Suprapubic skin (tissue), 4 donors: Measurements from ENCODE around the gene ART3. TPM values are rescaled to one million over a fixed set of nuclear protein-coding genes. Genes with fewer than 3 reads are reported as not detected.
"Not testable (repeated sequence)": the region's sequence is repeated elsewhere in the genome, so short reads cannot be mapped to it uniquely, and the experiment has no call there.

Source experiments
- DNase-seq, 2 donors: peaks; one replicate each; pipeline ENCODE4 v3.0.0-alpha.2; 2019; ENCODE audit warnings: low spot score in 2 of 2
- H3K27ac ChIP-seq: fragments of 200-600 bp; sonication (generic); one replicate; pipeline ENCODE4 v1.5.1; 2019
- H3K27me3 ChIP-seq: fragments of 200-600 bp; sonication (generic); one replicate; pipeline ENCODE4 v1.5.1; 2019
- H3K36me3 ChIP-seq: fragments of 200-600 bp; sonication (generic); one replicate; pipeline ENCODE4 v1.5.1; 2019
- H3K4me1 ChIP-seq: fragments of 200-600 bp; sonication (generic); one replicate; pipeline ENCODE4 v1.5.1; 2019
- H3K4me3 ChIP-seq: fragments of 200-600 bp; sonication (generic); one replicate; pipeline ENCODE4 v1.5.1; 2019; ENCODE audit warnings: mild to moderate bottlenecking
- H3K9me3 ChIP-seq: fragments of 200-600 bp; sonication (generic); one replicate; pipeline ENCODE4 v1.5.1; 2019
- EP300 ChIP-seq: sonication (generic); formaldehyde crosslinking; IDR thresholded peaks from one replicate; pipeline ENCODE4 v1.6.1; 2017; ENCODE audit warnings: antibody characterized with exemption
- POLR2A ChIP-seq, 2 donors: fragments of 450-650 bp; IDR thresholded peaks; one replicate each; pipeline ENCODE4 v1.6.1; 2017; ENCODE audit warnings: antibody characterized with exemption in 2 of 2, mild to moderate bottlenecking in 2 of 2, moderate library complexity in 2 of 2
- POLR2AphosphoS5 ChIP-seq, 3 donors: sonication (generic); formaldehyde crosslinking; IDR thresholded peaks; one replicate each; pipeline ENCODE4 v1.6.1; 2017; ENCODE audit warnings: antibody characterized with exemption in 3 of 3
- WGBS: methylation state at CpG from one replicate; pipeline ENCODE4 v1.1.5; 2018; 5-methylcytosine and 5-hydroxymethylcytosine counted together
- total RNA-seq, 4 donors: library from RNA; depleted of rRNA; stranded (reverse); fragments of >200 nt; gene quantifications; one replicate each; pipeline ENCODE4 v1.1.0, GENCODE V29; 2016
- TF ChIP-seq, protein P1 (sequence below), 2 donors: fragments of 200-600 bp in 1 of 2; fragments of 450-650 bp in 1 of 2; sonication (generic) in 1 of 2; IDR thresholded peaks; one replicate each; pipeline ENCODE4 v1.5.1; 2016 to 2019; ENCODE audit warnings: antibody characterized with exemption in 2 of 2, mild to moderate bottlenecking in 1 of 2, moderate library complexity in 1 of 2

ART3 gene
- total RNA-seq, 4 donors from 2014 or later, result 0.48 to 1.5 TPM; not detected in 2

DNA sequence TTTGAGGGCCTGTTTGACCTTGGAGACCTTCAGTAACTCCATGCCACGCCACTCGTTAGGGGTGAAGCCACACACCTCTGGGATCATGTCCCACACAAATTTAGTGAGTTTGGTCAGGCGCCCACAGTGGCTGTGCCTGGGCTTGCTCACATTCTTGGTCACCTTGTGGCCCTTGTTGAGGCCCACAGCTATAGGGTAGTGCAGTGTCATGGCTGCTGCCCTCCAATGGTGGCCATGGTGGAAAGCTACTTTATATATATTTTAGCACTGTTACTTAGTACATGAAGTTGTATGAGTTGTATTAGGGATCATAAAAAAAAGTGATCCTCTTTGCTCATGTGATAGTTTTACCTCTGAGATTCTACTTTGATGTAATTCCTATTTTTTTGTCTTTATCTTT is 37.7 kb upstream of the ART3 start:
- Histone ChIP-seq H3K4me1 (peaks cover 2% of the 10 kb centered on the region), H3K36me3 (no peaks in the 10 kb centered on the region), H3K4me3 (no peak overlapping the region), H3K27me3 (no peaks in the 10 kb centered on the region), H3K27ac (no peak overlapping the region), H3K9me3 (no peaks in the 10 kb centered on the region)
- TF ChIP-seq EP300, result no peak
- TF ChIP-seq POLR2AphosphoS5 (IDR thresholded peaks at IDR 0.05), result no peak
- TF ChIP-seq POLR2A (IDR thresholded peaks at IDR 0.05), result no peak
- TF ChIP-seq, protein P1, sequence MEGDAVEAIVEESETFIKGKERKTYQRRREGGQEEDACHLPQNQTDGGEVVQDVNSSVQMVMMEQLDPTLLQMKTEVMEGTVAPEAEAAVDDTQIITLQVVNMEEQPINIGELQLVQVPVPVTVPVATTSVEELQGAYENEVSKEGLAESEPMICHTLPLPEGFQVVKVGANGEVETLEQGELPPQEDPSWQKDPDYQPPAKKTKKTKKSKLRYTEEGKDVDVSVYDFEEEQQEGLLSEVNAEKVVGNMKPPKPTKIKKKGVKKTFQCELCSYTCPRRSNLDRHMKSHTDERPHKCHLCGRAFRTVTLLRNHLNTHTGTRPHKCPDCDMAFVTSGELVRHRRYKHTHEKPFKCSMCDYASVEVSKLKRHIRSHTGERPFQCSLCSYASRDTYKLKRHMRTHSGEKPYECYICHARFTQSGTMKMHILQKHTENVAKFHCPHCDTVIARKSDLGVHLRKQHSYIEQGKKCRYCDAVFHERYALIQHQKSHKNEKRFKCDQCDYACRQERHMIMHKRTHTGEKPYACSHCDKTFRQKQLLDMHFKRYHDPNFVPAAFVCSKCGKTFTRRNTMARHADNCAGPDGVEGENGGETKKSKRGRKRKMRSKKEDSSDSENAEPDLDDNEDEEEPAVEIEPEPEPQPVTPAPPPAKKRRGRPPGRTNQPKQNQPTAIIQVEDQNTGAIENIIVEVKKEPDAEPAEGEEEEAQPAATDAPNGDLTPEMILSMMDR (IDR thresholded peaks at IDR 0.05), result no peak
- 78% methylated on average over 3 of the region's 3 CpGs for WGBS
- no peak for DNase-seq

DNA sequence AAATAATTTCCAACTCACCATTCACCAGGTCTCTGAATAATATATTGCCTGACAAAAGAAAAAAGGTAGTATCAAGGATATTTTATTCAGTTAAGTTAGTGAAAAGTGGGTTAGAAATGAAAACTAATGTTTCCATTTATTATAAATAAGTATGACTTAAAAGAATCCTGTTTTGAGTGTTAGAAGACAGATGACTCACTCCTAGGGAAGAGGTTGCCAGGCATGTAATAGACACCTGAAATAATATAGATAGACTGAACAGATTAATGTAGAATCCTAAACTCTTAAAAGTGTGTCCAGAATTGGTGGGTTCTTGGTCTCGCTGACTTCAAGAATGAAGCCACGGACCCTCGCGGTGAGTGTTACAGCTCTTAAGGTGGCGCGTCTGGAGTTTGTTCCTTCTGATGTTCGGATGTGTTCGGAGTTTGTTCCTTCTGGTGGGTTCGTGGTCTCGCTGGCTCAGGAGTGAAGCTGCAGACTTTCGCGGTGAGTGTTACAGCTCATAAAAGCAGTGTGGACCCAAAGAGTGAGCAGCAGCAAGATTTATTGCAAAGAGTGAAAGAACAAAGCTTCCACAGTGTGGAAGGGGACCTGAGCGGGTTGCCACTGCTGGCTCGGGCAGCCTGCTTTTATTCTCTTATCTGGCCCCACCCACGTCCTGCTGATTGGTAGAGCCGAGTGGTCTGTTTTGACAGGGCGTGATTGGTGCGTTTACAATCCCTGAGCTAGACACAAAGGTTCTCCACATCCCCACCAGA is 32.1 kb upstream of the ART3 start:
- 80% methylated on average over 15 of the region's 18 CpGs for WGBS

GRCh38 chr4:76043306-76043705 is 31.2 kb upstream of the ART3 start:
- H3K4me1 ChIP-seq, H3K36me3 ChIP-seq, DNase-seq, H3K9me3 ChIP-seq, H3K27me3 ChIP-seq, H3K4me3 ChIP-seq, H3K27ac ChIP-seq: not testable (repeated sequence)
- 95% methylated on average over 4 of the region's 18 CpGs for WGBS

More for the DNA sequence above, 32.1 kb upstream of the ART3 start:
- H3K4me3 ChIP-seq, H3K36me3 ChIP-seq, H3K27me3 ChIP-seq, H3K27ac ChIP-seq, H3K9me3 ChIP-seq, DNase-seq, H3K4me1 ChIP-seq: not testable (repeated sequence)

DNA sequence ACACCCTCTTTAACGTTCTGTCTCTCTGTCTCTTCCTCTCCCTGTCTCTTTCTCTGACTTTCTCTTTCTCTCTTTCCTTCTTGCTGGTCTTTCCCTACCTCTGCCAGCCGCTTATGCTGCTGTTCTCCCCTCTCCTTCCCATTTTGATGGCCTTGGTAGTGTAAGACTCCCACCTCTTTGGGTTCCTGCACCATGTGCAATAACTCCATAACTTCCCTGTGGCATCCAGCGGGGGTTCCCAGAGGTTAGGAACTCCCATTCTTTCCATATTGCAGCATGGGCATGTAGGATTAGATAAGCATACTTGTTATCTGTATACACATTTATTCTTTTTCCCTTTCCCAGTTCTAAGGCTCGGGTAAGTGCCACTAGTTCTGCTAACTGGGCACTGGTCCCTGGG is 29.8 kb upstream of the ART3 start:
- 81% methylated on average over 4 of the region's 4 CpGs for WGBS
- not testable (repeated sequence) for H3K27ac ChIP-seq, H3K4me3 ChIP-seq, DNase-seq, H3K36me3 ChIP-seq, H3K27me3 ChIP-seq, H3K4me1 ChIP-seq, H3K9me3 ChIP-seq

- 88% methylated on average over 16 of the region's 17 CpGs for WGBS
- not testable (repeated sequence) for H3K36me3 ChIP-seq, H3K27me3 ChIP-seq, H3K27ac ChIP-seq, DNase-seq, H3K4me1 ChIP-seq, H3K4me3 ChIP-seq, H3K9me3 ChIP-seq
These were observed 24.6 kb upstream of the ART3 start for GRCh38 chr4:76049860-76050416.

DNA sequence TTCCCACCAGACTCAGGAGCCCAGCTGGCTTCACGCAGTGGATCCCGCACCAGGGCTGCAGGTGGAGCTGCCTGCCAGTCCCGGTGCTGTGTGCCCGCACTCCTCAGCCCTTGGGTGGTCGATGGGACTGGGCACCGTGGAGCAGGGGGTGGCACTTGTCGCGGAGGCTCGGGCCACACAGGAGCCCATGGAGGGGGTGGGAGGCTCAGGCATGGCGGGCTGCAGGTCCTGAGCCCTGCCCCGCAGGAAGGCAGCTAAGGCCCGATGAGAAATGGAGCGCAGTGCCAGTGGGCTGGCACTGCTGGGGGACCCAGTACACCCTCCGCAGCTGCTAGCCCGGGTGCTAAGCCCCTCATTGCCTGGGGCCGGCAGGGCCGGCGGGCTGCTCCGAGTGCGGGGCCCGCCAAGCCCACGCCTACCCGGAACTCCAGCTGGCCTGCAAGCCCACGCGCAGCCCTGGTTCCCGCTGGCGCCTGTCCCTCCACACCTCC is 23.9 kb upstream of the ART3 start:
- H3K9me3 ChIP-seq, H3K4me1 ChIP-seq, H3K4me3 ChIP-seq, H3K27me3 ChIP-seq, H3K36me3 ChIP-seq, DNase-seq, H3K27ac ChIP-seq: not testable (repeated sequence)
- WGBS, result no CpG with 5 or more reads among the region's 27 CpGs

GRCh38 chr4:76053730-76054129 is 20.8 kb upstream of the ART3 start:
- DNase-seq, result no peak
- 40% methylated on average over 4 of the region's 4 CpGs for WGBS
- H3K4me3 ChIP-seq, result no peak overlapping the region
- no peak overlapping the region for H3K27ac ChIP-seq
- TF ChIP-seq POLR2AphosphoS5 (IDR thresholded peaks at IDR 0.05) (no peak), POLR2A (IDR thresholded peaks at IDR 0.05) (no peak), EP300 (no peak)
- TF ChIP-seq, protein P1 (IDR thresholded peaks at IDR 0.05), result no peak
- H3K36me3 ChIP-seq, result no peaks in the 10 kb centered on the region
- no peaks in the 10 kb centered on the region for H3K9me3 ChIP-seq
- H3K4me1 ChIP-seq, result no peaks in the 10 kb centered on the region
- no peaks in the 10 kb centered on the region for H3K27me3 ChIP-seq

- Histone ChIP-seq H3K36me3 (no peaks in the 10 kb centered on the region), H3K4me1 (no peaks in the 10 kb centered on the region), H3K27ac (no peak overlapping the region), H3K4me3 (no peak overlapping the region), H3K27me3 (no peaks in the 10 kb centered on the region), H3K9me3 (no peaks in the 10 kb centered on the region)
- 76% methylated on average over 2 of the region's 2 CpGs for WGBS
- TF ChIP-seq POLR2A (IDR thresholded peaks at IDR 0.05) (no peak), EP300 (no peak), POLR2AphosphoS5 (IDR thresholded peaks at IDR 0.05) (no peak)
- TF ChIP-seq, protein P1 (IDR thresholded peaks at IDR 0.05), result no peak
- DNase-seq, result no peak
These were observed 19.5 kb upstream of the ART3 start for GRCh38 chr4:76055016-76055415.
